ENCODE measurements around the gene ACYP1.

- TF ChIP-seq CTCF (IDR thresholded peaks at IDR 0.05; ENCODE audit: low read length), result no peak
- no peak for TF ChIP-seq EZH2 (optimal IDR thresholded peaks at IDR 0.05; ENCODE audit: low read depth, low read length)
Measured at GRCh38 chr14:75077794-75078193, 14.0 kb upstream of the ACYP1 start.

All from MM.1S (cell line).